Mononuclear cell (primary cell): ENCODE measurements around the gene NPPA. TPM values are rescaled to one million over a fixed set of nuclear protein-coding genes. Genes with fewer than 3 reads are reported as not detected.

Experiments
- H3K27me3 ChIP-seq: 2 replicates; pipeline ENCODE4 v1.6.0; 2011; ENCODE audit warnings: low read length, control low read depth; ENCODE audit not compliant: insufficient read depth
- H3K4me1 ChIP-seq: 2 replicates; pipeline ENCODE4 v1.5.1; 2011; ENCODE audit warnings: mild to moderate bottlenecking, low read length, control low read depth; ENCODE audit not compliant: insufficient read depth
- H3K4me3 ChIP-seq: 2 replicates; pipeline ENCODE4 v1.5.1; 2011; ENCODE audit warnings: mild to moderate bottlenecking, low read length, moderate library complexity
- H3K9me3 ChIP-seq: 2 replicates; pipeline ENCODE4 v1.5.1; 2011; ENCODE audit warnings: low read depth, mild to moderate bottlenecking, control low read depth, low read length
- total RNA-seq: library from RNA; depleted of rRNA; stranded (reverse); fragments of >200 nt; gene quantifications from one replicate; pipeline ENCODE4 v1.2.3, GENCODE V29; 2012

The NPPA gene
- total RNA-seq, 1 donor, result not detected

DNA sequence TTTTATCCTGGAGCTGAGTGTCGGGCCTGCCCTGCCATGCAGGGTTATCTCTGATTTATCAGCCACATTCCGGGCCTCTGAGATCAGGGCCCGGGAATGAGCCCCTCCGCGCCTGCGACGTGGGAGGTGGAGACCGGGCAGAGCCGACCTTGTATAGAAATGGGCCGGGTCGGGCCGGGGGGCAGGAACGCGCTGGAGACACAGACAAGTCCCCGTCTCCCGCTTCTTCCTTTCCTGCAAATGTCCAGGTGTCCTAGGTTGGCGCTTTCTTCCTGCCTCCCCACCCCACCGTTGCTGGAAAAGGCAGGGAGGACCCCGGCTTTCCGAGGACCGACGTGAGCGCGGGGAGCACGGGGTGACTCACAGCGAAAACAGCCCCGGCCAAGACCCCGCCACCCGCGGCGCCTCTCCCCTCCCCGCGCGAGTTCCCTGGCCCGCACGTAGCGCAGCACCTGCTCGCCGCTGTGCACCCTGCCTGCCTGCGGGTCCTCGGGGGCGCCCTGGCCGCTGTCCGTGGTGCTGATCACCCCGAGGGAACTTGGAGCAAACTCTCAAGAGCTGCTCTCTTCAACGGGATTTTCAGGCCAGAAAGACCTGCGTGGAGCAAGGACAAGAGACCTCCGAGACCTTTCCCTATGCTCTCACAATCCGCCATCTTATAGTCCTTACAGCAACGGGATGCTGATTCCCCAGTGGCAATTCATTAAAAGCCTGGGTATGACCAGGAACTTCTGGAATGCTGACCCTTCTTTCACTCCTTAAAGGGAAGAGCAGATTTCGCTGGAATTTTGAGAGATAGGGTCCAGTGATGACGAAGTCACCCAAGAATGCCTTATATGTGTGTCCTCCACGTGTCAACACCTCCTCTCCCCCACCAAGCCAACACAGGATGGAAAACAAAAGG, 11.6 kb upstream of the NPPA start:
- H3K27me3 ChIP-seq, result peaks cover 49% of the 10 kb centered on the region
- H3K4me1 ChIP-seq, result no peaks in the 10 kb centered on the region
- H3K4me3 ChIP-seq, result no peak overlapping the region
- H3K9me3 ChIP-seq, result no peaks in the 10 kb centered on the region

DNA sequence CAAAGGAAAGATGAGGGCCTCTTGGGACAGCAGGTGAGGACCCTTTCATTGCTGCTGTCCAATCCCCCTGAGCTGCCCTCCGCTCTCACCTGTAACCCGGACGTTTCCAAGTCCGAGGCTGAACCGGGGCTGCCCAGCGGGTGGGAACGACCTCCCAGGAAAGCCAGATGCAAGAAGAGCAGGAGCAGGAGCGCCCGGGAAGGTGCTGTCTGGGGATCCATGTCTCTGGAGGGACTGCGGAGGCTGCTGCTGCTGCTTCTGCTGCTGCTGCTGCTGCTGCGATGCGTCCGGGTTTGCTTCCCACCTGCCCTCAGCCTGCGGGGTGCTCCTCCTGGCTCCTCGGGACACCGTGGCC, 11.0 kb upstream of the NPPA start, which contains the start of gene NPPB:
TSS of gene NPPB (minus strand) at position 333 of the 355 bp plus-strand sequence. CDS start at position 221, 112 bp downstream.
- Histone ChIP-seq H3K9me3 (no peaks in the 10 kb centered on the region), H3K4me1 (no peaks in the 10 kb centered on the region), H3K27me3 (peaks cover 49% of the 10 kb centered on the region), H3K4me3 (no peak within 1 kb of the TSS)

DNA sequence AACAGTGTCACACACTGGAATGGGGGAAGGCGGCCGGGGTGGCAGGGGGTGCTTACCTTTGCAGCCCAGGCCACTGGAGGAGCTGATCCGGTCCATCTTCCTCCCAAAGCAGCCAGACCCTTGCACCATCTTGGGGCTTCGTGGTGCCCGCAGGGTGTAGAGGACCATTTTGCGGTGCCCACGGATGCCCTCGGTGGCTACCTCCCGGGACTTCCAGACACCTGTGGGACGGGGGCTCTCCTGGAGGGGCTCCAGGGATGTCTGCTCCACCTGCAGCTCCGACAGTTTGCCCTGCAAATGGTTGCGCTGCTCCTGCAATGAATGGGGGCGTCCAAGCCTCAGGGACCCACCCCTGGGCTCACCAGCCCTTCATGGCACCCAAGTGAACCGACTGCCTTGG, 10.6 kb upstream of the NPPA start:
- no peak overlapping the region for H3K4me3 ChIP-seq
- H3K9me3 ChIP-seq, result no peaks in the 10 kb centered on the region
- H3K27me3 ChIP-seq, result peaks cover 49% of the 10 kb centered on the region

DNA sequence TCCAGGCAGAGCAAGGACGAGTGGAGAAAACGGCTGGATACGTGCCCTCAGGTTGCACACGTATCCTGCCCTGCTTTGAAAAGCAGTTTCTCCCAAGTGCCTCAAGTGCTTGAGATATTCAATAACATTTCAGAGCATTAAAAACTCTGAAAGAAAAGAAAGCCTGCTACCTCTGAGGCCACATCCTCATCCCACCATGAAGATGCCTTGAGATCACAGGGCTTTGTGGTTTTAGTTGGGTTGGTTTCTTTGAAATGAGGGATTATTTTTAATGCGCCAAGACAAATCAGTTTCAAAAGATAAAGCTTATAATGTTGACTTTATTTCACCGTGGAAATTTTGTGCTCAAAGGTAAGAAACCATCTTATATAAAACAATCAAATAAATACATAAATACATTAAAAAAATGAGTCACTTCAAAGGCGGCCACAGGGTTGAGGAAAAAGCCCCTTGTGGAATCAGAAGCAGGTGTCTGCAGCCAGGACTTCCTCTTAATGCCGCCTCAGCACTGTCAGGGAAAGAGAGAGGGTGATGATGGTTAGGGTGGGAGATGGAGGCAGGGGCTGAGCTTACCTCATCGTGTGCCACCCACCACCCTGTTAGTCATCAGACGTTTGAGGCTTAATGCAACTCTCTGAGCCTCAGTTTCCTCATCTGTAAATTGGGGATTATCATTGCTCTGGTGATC, 9.7 kb upstream of the NPPA start:
- no peaks in the 10 kb centered on the region for H3K9me3 ChIP-seq
- no peaks in the 10 kb centered on the region for H3K4me1 ChIP-seq
- H3K4me3 ChIP-seq, result no peak overlapping the region
- peaks cover 49% of the 10 kb centered on the region for H3K27me3 ChIP-seq

More for the DNA sequence above, 10.6 kb upstream of the NPPA start:
- H3K4me1 ChIP-seq, result no peaks in the 10 kb centered on the region

DNA sequence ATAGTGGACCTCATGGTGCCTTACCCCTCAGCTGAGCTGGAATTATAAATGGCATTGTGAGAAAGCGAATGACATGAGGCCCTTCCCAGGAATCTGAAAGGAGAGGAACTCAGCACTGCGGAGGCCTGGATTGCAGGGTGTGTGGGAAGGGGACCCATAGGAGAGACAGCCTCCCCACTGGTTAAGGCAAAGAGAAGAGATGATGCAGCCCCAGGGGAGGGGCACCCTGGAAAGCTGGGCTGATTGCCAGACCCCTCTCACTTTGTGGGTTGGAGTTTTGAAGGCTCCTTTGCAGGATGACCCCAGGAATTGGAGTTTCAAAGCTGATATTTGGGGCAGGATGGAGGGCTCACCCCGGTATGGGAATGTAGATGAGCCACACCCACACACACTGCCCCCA, 9.1 kb upstream of the NPPA start:
- no peak overlapping the region for H3K4me3 ChIP-seq
- peaks cover 45% of the 10 kb centered on the region for H3K27me3 ChIP-seq
- no peaks in the 10 kb centered on the region for H3K9me3 ChIP-seq
- H3K4me1 ChIP-seq, result peaks cover 3% of the 10 kb centered on the region

DNA sequence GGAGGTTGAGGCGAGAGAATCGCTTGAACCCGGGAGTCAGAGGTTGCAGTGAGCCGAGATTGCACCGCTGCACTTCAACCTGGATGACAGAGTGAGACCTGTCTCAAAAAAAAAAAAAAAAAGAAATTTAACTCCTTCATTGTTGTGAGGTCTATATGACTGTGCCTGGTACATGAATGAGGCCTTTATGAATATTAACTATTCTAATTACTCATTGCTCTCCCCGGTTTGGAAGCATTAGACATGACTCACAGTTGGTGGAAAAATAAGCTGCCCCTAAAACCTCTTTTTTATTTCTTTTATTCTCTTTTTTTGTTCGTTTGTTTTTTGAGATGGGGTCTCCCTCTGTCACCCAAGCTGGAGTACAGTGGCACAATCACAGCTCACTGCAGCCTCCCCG, 7.8 kb upstream of the NPPA start:
- Histone ChIP-seq H3K9me3 (no peaks in the 10 kb centered on the region), H3K4me1 (peaks cover 11% of the 10 kb centered on the region), H3K27me3 (peaks cover 34% of the 10 kb centered on the region), H3K4me3 (no peak overlapping the region)

DNA sequence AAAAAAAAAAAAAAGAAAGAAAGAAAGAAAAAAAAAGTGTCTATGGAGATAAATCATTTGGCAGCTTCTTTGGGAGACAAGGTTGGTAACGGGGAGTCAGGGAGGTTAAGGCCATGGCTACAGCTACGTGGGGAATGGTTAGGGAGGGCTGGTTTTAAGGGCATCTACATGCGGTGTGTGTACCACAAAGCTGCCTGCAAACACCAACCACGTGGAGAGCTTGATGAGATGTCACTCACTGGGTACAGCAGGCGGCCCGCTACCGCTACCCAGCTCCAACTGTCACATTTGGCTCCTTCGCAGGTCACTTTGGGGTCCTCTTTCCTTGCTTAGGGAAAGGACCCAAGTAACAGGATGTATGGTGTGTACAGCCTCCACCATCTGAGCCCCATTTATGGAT, 6.9 kb upstream of the NPPA start:
- Histone ChIP-seq H3K27me3 (peaks cover 25% of the 10 kb centered on the region), H3K4me3 (no peak overlapping the region), H3K4me1 (peaks cover 11% of the 10 kb centered on the region), H3K9me3 (no peaks in the 10 kb centered on the region)

DNA sequence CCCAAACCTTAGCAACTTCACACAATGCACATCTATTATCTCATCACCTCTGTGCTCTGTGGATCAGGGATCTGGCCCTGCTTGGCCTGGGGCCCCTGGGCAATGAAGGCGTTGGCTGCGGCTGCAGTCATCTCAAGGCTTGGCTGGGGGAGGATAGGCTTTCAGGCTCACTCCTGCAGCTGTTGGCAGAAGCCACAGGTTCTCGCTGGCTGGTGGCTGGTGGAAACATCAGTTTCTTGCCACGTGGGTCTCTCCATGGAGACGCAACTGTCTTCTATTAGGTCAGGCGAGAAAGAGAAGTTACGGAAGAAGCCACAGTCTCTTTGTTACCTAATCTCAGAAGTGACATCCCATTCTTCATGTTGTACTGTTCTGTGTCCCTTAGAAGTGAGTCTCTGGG, 3.6 kb upstream of the NPPA start:
- Histone ChIP-seq H3K4me3 (no peak overlapping the region), H3K27me3 (no peaks in the 10 kb centered on the region), H3K4me1 (peaks cover 11% of the 10 kb centered on the region), H3K9me3 (no peaks in the 10 kb centered on the region)

DNA sequence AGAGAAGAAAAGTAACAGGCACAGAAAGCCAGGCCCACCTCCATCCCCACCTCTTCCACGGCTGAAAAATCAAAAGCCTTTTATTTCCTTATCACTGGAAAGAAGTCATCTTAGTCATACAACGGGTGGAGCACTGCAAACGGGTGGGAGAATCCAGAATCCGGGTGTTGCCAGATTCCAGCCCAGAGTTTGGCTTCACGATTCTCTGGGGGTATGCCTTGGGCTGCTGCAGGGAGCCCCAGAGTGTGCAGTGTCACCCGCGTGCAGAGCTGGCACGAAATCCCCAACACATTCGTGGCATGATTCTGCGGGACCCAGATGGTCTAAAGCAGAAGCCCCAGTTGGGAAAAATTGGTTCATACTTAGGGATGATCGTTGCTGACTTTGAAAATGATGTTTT, 2.6 kb upstream of the NPPA start:
- Histone ChIP-seq H3K4me1 (peaks cover 11% of the 10 kb centered on the region), H3K4me3 (no peak overlapping the region), H3K27me3 (no peaks in the 10 kb centered on the region), H3K9me3 (no peaks in the 10 kb centered on the region)

DNA sequence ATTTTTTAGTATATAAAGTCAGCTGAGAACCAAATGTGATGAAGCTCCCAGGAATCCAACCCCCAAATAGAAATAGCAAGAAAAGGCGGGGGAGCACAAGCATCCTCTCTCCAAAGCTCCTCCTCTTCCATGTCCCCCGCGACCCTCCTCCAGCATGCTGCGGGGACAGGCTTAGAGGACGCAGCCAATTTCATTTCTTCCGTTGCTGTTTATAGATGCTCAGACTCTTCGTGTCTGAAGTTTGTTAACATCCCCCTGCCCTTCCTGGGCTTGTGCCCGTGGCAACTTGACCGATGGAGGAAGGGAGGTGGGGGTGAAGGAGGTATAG, 754 bp upstream of the NPPA start:
- Histone ChIP-seq H3K4me1 (peaks cover 20% of the 10 kb centered on the region), H3K4me3 (no peak overlapping the region), H3K9me3 (no peaks in the 10 kb centered on the region), H3K27me3 (no peaks in the 10 kb centered on the region)

DNA sequence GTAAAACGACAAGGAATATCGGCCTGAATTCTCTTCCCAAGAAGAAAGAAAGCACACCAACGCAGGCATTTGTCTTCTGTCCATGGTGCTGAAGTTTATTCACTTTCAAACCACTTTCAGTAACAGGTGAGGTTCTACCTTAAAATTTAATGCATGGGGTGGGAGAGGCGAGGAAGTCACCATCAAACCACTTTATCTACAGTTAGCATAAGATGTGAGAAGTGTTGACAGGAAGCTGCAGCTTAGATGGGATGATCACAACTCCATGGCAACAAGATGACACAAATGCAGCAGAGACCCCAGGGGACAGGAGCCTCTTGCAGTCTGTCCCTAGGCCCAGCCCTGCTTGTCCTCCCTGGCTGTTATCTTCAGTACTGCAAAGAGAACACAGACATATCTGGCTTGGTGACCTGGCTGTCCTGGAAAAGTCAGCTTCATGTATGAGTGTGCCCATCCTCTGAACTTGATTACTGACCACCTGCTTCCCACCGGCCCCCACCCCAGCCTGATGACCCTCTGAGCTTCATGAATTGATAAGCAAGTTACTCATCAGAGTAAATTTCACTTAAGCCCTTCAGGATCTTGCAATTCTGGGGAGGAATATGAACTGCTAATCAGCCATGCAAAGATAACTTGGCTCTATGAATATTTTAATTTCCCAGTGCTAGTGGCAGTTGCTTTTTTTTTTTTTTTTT, 1.8 kb downstream of the NPPA start:
- Histone ChIP-seq H3K27me3 (no peaks in the 10 kb centered on the region), H3K9me3 (no peaks in the 10 kb centered on the region), H3K4me1 (peaks cover 34% of the 10 kb centered on the region)

DNA sequence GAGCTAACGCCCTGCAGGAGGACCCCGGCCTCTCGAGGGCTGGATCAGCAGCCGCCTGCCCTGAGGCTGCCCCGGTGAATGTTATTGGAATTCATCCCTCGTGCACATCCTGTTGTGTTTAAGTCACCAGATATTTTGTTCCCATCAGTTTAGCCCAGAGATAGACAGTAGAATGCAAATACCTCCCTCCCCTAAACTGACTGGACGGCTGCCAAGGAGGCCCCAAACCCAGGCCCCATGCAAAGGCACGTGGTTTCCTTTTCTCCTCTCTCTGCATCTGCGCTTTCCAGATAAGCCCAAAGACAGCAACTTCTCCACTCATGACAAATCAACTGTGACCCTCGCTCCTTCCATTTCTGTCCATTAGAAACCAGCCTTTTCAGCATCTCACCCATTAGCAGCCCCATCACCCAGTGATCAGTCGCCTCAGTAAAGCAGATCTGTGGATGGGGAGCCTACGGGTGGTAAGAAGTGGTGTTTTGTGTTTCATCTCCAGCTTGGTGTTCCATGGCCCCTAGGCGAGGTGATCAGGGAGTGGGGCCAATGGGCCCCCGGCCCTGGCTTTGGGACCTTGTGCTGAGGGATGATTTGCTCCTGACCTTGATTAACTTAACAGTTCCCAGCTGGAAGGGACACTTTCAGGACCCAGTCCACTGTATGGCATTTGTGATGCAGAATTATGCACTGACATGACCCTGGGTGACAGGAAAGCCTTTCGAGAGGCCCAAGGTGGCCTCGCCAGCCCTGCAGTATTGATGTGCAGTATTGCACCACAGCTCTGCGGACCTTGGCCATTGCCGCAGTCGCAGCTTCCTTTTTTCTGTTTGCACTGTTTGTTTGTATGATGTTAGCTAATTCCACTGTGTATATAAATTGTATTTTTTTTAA, 5.2 kb downstream of the NPPA start:
- no peaks in the 10 kb centered on the region for H3K9me3 ChIP-seq
- H3K27me3 ChIP-seq, result no peaks in the 10 kb centered on the region
- peaks cover 34% of the 10 kb centered on the region for H3K4me1 ChIP-seq
- H3K4me3 ChIP-seq, result no peak overlapping the region

More for the DNA sequence above, 1.8 kb downstream of the NPPA start:
- no peak overlapping the region for H3K4me3 ChIP-seq

DNA sequence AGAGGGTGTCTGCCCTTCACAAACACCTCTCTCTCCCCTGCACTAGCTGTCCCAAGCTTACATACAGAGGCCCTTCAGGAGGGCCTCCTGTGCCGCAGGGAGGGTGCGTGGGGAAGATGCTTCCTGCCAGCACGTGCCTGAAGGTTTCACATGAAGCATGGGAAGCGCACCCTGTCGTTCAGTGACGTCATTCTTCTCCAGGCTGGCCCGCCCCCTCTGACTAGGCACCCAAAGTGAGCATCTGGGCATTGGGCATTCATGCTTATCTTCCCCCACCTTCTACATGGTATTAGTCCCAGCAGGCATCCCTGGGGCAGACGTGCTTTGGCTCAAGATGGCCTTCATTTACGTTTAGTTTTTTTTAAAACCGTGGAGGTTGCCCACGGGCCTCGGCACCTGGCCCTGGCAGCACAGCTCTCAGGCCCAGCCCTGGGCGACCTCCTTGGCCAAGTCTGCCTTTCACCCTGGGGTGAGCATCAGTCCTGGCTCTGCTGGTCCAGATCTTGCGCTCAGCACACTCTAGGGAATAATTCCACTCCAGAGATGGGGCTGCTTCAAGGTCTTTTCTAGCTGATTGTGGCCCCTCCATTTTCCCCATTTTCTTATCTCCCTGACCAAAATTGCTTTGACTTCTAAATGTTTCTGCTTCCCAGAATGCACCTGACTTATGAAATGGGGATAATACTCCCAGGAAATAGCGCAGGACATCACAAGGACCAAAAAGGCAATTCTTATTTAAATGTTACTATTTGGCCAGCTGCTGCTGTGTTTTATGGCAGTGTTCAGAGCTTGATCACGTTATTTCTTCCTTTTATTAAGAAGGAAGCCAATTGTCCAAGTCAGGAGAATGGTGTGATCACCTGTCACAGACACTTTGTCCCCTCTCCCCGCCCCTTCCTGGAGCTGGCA, 6.1 kb downstream of the NPPA start:
- H3K4me1 ChIP-seq, result peaks cover 34% of the 10 kb centered on the region
- no peaks in the 10 kb centered on the region for H3K9me3 ChIP-seq
- H3K27me3 ChIP-seq, result no peaks in the 10 kb centered on the region
- no peak overlapping the region for H3K4me3 ChIP-seq
